H1 (cell line): ENCODE results near the gene FAM83B. TPM values are rescaled to one million over a fixed set of nuclear protein-coding genes. Genes with fewer than 3 reads are reported as not detected.

ENCODE experiments used
- ASH2L ChIP-seq: fragments of 200-600, 300-600 bp; sonication (generic); IDR thresholded peaks from one replicate; pipeline ENCODE4 v1.7.1; 2017; ENCODE audit warnings: low read length
- BCL11A ChIP-seq, 2 experiments: IDR thresholded peaks; one replicate each; pipeline ENCODE4 v1.6.1; 2011; ENCODE audit warnings: low read depth in 2 of 2, low read length in 2 of 2, mild to moderate bottlenecking in 2 of 2
- EP300 ChIP-seq, 2 experiments: IDR thresholded peaks; 1 replicate in 1 of 2; 2 replicates in 1 of 2; pipeline ENCODE4 v1.6.1; 2011 to 2012; ENCODE audit warnings: low read depth in 2 of 2, low read length in 2 of 2, mild to moderate bottlenecking in 2 of 2, borderline replicate concordance in 1 of 2, inconsistent platforms in 1 of 2, moderate library complexity in 1 of 2
- HDAC6 ChIP-seq: IDR thresholded peaks from one replicate; pipeline ENCODE4 v1.7.1; 2012; ENCODE audit warnings: low read depth, mild to moderate bottlenecking, inconsistent platforms, low read length, moderate library complexity
- polyA plus RNA-seq, 7 experiments: library from polyadenylated mRNA; depleted of rRNA in 3 of 7; stranded (reverse) in 5 of 7; unstranded in 2 of 7; fragments of >200 nt in 5 of 7; fragments of 200-250 nt in 2 of 7; gene quantifications; 1 replicate in 5 of 7; 2 replicates in 1 of 7; 4 replicates in 1 of 7; pipeline versions ENCODE4 v1.2.1 to v1.2.3, GENCODE V29; 2011 to 2013; ENCODE audit warnings: missing spikeins in 2 of 7, mixed read lengths in 2 of 7
- total RNA-seq: library from RNA; stranded (reverse); fragmentation: NEBNext Ultra II Directional; extraction: Animal tissue kit (Norgen Biotek cat#: 25700); gene quantifications from 2 replicates; pipeline ENCODE4 v1.2.1, GENCODE V29; 2021

The FAM83B gene
- total and polyA plus RNA-seq, 2 of the 8 experiments (the other 6 are each of a cell fraction or from before 2014, with no cell fraction given) = 0.71 to 5.7 TPM

DNA sequence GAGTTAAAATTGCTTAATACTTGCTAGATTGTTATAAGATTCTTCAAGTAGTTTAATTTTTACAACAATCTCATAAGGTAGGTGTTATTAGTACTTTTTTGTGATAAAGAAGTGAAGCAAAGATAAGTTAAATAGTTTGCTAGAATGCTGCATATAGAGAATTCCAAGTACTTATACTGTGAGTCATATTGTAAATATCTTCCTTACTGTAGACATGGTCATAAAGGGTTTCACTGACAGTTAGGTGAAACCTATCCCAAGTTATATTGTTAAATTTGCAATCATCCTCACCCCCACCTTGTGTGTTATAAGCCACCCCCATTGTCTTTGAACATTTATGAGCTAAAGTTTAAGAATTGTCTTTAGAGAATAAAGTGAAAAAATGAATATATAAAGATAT is 142.0 kb downstream of the FAM83B start (continued):
- TF ChIP-seq ASH2L (no peak), HDAC6 (no peak), BCL11A (IDR thresholded peaks at IDR 0.05; ENCODE audit: low read depth in 2 of 2, low read length in 2 of 2) (no peak), EP300 (IDR thresholded peaks at IDR 0.05; ENCODE audit: borderline replicate concordance in 1 of 2, low read depth in 2 of 2, low read length in 2 of 2) (no peak)
- TF ChIP-seq, all 59 proteins: peak for 0
